DOHH2 (cell line): ENCODE results near the gene SCUBE3.

Source experiments
- EZH2phosphoT487 ChIP-seq: fragments of 200-600 bp; sonication (generic); IDR thresholded peaks from 2 replicates; pipeline ENCODE4 v1.6.1; 2017; ENCODE audit warnings: borderline replicate concordance, mild to moderate bottlenecking, antibody characterized with exemption, low read length, moderate library complexity, mixed read lengths
- TF ChIP-seq, protein P1 (sequence below): fragments of 200-600 bp; sonication (generic); IDR thresholded peaks from one replicate; pipeline ENCODE4 v1.5.1; 2014; ENCODE audit warnings: antibody characterized with exemption, mild to moderate bottlenecking, low read depth, low read length; ENCODE audit not compliant: poor library complexity, severe bottlenecking

DNA sequence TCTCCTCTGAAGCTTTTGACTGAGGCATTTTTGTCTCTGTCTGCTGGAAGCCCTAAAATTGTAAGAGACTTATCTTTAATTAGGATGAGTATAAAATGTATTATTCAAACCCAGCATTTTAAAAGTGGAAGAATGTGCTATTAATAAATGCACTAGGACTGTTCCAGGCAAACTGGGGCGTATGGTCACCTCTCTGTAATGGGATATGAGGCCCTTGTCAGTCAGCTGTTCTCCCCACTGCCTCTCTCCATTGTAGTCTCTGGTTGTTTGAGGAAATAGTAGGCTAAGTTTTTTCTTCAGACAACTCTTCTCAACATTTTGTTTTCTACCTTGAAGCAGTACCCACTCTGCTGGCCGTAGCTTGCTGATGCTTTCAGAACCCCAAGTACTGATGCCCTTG, 69.6 kb downstream of the SCUBE3 start:
- TF ChIP-seq, protein P1, sequence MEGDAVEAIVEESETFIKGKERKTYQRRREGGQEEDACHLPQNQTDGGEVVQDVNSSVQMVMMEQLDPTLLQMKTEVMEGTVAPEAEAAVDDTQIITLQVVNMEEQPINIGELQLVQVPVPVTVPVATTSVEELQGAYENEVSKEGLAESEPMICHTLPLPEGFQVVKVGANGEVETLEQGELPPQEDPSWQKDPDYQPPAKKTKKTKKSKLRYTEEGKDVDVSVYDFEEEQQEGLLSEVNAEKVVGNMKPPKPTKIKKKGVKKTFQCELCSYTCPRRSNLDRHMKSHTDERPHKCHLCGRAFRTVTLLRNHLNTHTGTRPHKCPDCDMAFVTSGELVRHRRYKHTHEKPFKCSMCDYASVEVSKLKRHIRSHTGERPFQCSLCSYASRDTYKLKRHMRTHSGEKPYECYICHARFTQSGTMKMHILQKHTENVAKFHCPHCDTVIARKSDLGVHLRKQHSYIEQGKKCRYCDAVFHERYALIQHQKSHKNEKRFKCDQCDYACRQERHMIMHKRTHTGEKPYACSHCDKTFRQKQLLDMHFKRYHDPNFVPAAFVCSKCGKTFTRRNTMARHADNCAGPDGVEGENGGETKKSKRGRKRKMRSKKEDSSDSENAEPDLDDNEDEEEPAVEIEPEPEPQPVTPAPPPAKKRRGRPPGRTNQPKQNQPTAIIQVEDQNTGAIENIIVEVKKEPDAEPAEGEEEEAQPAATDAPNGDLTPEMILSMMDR: no peak
- no peak for TF ChIP-seq EZH2phosphoT487
